ENCODE data around the gene PLCB4. TPM values are rescaled to one million over a fixed set of nuclear protein-coding genes. Genes with fewer than 3 reads are reported as not detected.
A peak's percentile ranks its signal among the peaks of the same experiment; 100 is the strongest.

Gene PLCB4
- polyA plus RNA-seq, 1 experiment: 8.8 TPM

DNA sequence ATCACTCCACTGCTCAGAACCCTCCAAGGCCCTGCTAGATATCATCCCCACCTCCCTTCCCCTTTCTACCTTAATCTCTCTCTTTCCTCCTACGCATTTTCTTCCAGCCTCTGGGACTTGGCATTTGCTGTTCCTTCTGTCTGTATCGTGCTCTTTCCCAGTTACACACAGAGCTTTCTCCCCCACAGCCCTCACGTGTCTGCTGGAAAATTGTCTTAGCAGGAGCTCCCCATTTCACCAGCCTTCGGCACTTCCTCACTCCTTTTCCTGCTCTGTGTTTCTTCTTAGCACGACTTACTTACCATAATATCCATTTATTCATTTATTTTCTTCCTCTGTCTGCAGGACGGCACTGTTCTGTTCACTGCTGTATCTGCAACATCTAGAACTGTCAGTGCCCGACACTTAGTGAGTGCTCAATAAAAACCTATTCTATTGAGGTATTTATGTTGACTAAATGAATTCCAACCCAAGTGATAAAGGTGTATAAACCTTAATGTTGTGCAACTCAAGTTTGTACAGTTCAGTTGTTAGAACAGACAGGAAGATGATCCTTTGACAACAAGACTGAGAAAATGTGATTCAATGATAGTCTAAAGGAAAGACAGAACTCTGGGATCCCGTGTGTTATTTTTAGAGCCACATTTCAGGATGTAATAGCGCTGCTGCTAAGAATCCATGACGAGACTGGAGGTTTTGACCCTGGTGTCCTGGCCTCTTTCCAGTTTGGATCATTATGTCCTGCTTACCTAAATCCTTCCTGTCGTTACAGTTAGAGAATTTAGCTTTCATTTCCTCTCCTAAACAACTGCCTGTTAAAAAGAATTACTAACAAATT is 275.4 kb downstream of the PLCB4 start:
- DNase-seq (ENCODE audit: low read depth): peak; percentile 25
- TF ChIP-seq, protein P1, sequence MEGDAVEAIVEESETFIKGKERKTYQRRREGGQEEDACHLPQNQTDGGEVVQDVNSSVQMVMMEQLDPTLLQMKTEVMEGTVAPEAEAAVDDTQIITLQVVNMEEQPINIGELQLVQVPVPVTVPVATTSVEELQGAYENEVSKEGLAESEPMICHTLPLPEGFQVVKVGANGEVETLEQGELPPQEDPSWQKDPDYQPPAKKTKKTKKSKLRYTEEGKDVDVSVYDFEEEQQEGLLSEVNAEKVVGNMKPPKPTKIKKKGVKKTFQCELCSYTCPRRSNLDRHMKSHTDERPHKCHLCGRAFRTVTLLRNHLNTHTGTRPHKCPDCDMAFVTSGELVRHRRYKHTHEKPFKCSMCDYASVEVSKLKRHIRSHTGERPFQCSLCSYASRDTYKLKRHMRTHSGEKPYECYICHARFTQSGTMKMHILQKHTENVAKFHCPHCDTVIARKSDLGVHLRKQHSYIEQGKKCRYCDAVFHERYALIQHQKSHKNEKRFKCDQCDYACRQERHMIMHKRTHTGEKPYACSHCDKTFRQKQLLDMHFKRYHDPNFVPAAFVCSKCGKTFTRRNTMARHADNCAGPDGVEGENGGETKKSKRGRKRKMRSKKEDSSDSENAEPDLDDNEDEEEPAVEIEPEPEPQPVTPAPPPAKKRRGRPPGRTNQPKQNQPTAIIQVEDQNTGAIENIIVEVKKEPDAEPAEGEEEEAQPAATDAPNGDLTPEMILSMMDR (IDR thresholded peaks at IDR 0.05; ENCODE audit: insufficient read depth, low read depth, low read length): no peak
- ChIA-PET CTCF (no interaction called here), POLR2A (no interaction called here)
- 0 out of 2 replicates have a peak, but pooled peaks cover 1% of the 10 kb centered on the region for H3K36me3 ChIP-seq (ENCODE audit: control insufficient read depth, insufficient read depth, low read length)
- H3K4me3 ChIP-seq (ENCODE audit: low read depth, low read length): no peak overlapping the region
- no peaks in the 10 kb centered on the region for H3K27me3 ChIP-seq (ENCODE audit: control insufficient read depth, insufficient read depth, low read length)

DNA sequence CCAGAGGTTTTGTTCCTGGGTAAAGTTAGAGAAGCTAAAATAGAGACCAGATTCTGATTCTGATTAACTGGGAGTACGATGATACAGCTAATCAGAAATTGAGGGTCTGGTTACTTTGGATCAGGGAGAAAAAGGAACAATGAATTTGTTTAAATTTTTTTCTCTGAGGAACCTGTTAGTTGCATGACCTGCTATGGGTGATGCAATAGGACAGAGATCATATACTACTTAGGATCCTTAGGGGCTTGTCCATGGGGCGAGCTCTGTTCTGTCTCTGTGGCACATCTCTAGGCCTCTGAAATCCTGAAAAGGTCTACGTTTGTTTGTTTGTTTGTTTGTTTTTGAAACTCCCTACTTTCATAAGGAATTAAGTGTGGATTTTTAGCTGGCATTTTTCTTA is 279.4 kb downstream of the PLCB4 start:
- DNase-seq (ENCODE audit: low read depth): no peak

DNA sequence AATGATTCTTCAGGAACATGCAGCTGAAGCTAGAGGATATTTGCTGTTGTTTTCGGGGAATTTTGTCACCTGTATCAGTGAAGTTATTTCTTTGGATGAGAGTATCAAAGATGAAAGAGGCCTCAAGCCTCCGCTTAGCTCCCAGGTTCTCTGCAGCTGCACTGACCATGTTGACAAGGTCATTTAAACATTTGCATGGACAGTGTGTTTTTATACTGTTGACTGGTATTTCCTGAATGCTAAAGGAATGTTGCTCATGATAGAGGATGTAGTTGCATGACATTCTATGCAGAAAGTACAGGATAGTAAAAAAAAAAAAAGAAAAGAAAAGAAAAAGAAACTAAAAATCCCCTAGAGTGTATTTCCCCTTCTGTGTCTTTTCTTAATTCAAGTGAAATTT is 279.9 kb downstream of the PLCB4 start:
- ChIA-PET POLR2A (no interaction called here), CTCF (interaction anchor here (0.9 to 1.1 kb wide), 2 partner anchors 11 to 57 kb away, joined by 3 to 4 read pairs; no protein-coding TSS in a partner anchor)
- no peaks in the 10 kb centered on the region for H3K36me3 ChIP-seq (ENCODE audit: control insufficient read depth, insufficient read depth, low read length)
- DNase-seq (ENCODE audit: low read depth): no peak
- TF ChIP-seq, protein P1 (IDR thresholded peaks at IDR 0.05; ENCODE audit: insufficient read depth, low read depth, low read length): no peak
- no peaks in the 10 kb centered on the region for H3K27me3 ChIP-seq (ENCODE audit: control insufficient read depth, insufficient read depth, low read length)
- H3K4me3 ChIP-seq (ENCODE audit: low read depth, low read length): no peak overlapping the region

More for the DNA sequence above, 279.4 kb downstream of the PLCB4 start:
- POLR2A ChIA-PET: no interaction called here
- Histone ChIP-seq H3K27me3 (ENCODE audit: control insufficient read depth, insufficient read depth, low read length) (no peaks in the 10 kb centered on the region), H3K36me3 (ENCODE audit: control insufficient read depth, insufficient read depth, low read length) (no peaks in the 10 kb centered on the region), H3K4me3 (ENCODE audit: low read depth, low read length) (no peak overlapping the region)
- TF ChIP-seq, protein P1 (IDR thresholded peaks at IDR 0.05; ENCODE audit: insufficient read depth, low read depth, low read length): no peak
- CTCF ChIA-PET: interaction anchor here (0.9 to 1.1 kb wide), 4 partner anchors 11 to 558 kb away, joined by 3 to 4 read pairs (median 4); no protein-coding TSS in a partner anchor

DNA sequence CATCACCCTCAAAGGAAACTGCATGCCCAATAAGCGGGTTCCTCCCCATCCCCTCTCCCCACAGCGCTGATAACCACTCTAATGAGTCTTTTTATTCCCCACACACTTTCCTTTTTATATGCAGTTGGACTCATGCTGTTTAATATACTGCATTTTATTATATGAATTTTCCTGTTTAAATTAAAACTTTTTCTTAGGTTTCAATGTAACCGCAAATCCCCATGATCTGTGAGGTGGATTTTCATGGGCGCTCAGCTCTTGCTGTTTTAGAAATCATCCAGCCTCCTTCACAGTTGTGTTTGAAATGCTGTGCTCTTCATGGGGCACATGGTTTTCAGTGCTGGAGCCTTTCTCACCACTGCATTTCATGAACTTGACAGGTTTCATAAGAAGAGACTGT is 280.4 kb downstream of the PLCB4 start:
- ChIA-PET CTCF (interaction anchor here (1.1 kb wide), 1 partner anchor 10 kb away, joined by 3 read pairs; no protein-coding TSS in a partner anchor), POLR2A (no interaction called here)
- DNase-seq (ENCODE audit: low read depth): no peak
- H3K27me3 ChIP-seq (ENCODE audit: control insufficient read depth, insufficient read depth, low read length): no peaks in the 10 kb centered on the region
- TF ChIP-seq, protein P1 (IDR thresholded peaks at IDR 0.05; ENCODE audit: insufficient read depth, low read depth, low read length): no peak
- no peak overlapping the region for H3K4me3 ChIP-seq (ENCODE audit: low read depth, low read length)
- H3K36me3 ChIP-seq (ENCODE audit: control insufficient read depth, insufficient read depth, low read length): no peaks in the 10 kb centered on the region

DNA sequence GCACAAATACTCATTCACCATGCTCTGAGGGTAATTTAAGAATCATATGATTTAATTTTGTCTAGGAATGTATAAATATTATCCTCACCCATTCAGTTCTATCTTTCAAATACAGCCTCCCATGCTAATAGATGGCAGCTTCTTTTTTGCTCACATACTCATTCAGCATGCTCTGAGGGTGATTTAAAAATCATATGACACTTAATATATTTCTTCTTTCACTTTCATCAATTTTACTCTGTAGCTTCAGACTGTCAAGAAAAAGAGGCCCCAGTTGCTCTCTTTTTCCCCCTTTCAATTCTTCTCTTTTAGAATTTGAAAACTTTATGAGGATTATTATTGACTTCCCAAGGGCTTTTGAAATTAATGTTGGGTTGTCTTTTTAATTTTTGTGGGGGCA is 283.9 kb downstream of the PLCB4 start:
- no peak for DNase-seq (ENCODE audit: low read depth)
- H3K27me3 ChIP-seq (ENCODE audit: control insufficient read depth, insufficient read depth, low read length): no peaks in the 10 kb centered on the region
- POLR2A ChIA-PET: no interaction called here
- TF ChIP-seq, protein P1 (IDR thresholded peaks at IDR 0.05; ENCODE audit: insufficient read depth, low read depth, low read length): no peak
- CTCF ChIA-PET: interaction anchor here (0.8 to 1.4 kb wide), 2 partner anchors 284 to 592 kb away, joined by 3 to 4 read pairs; partner anchors contain the start of gene PLCB4
- no peak overlapping the region for H3K4me3 ChIP-seq (ENCODE audit: low read depth, low read length)
- H3K36me3 ChIP-seq (ENCODE audit: control insufficient read depth, insufficient read depth, low read length): no peaks in the 10 kb centered on the region

All from BJ (cell line).